Astrocyte of the cerebellum (primary cell): ENCODE results near the gene STON2.

ENCODE experiments used
- DNase-seq: peaks from one replicate; pipeline ENCODE4 v3.0.0-alpha.2; 2011; ENCODE audit warnings: low read depth
- H3K4me3 ChIP-seq: 2 replicates; pipeline ENCODE4 v1.5.1; 2011; ENCODE audit warnings: mild to moderate bottlenecking, low read depth, low read length, moderate library complexity
- in situ Hi-C: cut with HindIII; loops from 2 replicates; pipeline ENCODE4 v1.10.0; 2017; ENCODE audit warnings: low sequenced_read_pairs
- TF ChIP-seq, protein P1 (sequence below): IDR thresholded peaks from 2 replicates; pipeline ENCODE4 v1.5.1; 2012; ENCODE audit warnings: low read length, low read depth, moderate library complexity, mild to moderate bottlenecking; ENCODE audit errors: missing control alignments

Gene STON2

GRCh38 chr14:81264671-81265070 is 135.5 kb downstream of the STON2 start:
- no peak for DNase-seq
- H3K4me3 ChIP-seq: no peak overlapping the region
- TF ChIP-seq, protein P1, sequence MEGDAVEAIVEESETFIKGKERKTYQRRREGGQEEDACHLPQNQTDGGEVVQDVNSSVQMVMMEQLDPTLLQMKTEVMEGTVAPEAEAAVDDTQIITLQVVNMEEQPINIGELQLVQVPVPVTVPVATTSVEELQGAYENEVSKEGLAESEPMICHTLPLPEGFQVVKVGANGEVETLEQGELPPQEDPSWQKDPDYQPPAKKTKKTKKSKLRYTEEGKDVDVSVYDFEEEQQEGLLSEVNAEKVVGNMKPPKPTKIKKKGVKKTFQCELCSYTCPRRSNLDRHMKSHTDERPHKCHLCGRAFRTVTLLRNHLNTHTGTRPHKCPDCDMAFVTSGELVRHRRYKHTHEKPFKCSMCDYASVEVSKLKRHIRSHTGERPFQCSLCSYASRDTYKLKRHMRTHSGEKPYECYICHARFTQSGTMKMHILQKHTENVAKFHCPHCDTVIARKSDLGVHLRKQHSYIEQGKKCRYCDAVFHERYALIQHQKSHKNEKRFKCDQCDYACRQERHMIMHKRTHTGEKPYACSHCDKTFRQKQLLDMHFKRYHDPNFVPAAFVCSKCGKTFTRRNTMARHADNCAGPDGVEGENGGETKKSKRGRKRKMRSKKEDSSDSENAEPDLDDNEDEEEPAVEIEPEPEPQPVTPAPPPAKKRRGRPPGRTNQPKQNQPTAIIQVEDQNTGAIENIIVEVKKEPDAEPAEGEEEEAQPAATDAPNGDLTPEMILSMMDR: no peak
- in situ Hi-C loops: loop anchor here (25.0 kb wide), 1 partner anchor 198 kb away; no protein-coding TSS in a partner anchor

DNA sequence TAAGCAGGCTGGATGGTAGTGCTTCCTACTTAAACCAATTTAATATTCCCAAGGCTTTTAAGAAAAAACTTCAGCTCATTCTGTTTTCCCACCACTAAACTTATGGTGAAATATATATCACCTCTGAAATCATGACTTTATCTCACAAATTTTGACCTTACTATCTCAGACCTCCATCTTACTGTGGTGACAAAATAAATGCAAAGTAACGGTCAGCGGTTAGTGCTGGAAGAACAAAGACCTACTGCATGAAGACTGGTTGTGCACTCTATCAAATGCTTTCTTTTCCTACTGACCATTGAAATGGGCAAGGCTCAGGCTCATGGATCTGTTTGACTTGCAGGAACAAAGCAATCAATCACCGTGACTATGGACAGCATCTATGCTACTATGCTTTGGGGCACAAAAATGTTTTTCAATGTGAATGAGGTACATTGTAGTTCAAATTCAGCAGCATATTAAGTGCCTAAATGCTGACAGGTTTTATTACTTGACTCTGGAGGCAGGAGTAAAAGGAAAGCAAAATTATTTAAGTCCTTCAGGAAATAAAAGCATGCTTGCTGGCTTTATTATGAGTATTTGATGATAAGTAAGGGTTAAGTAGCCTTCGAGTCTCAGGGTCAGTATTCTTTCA is 136.2 kb downstream of the STON2 start:
- TF ChIP-seq, protein P1: no peak
- in situ Hi-C loops: loop anchor here (25.0 kb wide), 1 partner anchor 198 kb away; no protein-coding TSS in a partner anchor
- DNase-seq: no peak
- H3K4me3 ChIP-seq: no peak overlapping the region

GRCh38 chr14:81261176-81261575 is 138.9 kb downstream of the STON2 start:
- H3K4me3 ChIP-seq: no peak overlapping the region
- peak; percentile 16 for DNase-seq
- in situ Hi-C loops: loop anchor here (25.0 kb wide), 1 partner anchor 201 kb away; no protein-coding TSS in a partner anchor
- TF ChIP-seq, protein P1: no peak

DNA sequence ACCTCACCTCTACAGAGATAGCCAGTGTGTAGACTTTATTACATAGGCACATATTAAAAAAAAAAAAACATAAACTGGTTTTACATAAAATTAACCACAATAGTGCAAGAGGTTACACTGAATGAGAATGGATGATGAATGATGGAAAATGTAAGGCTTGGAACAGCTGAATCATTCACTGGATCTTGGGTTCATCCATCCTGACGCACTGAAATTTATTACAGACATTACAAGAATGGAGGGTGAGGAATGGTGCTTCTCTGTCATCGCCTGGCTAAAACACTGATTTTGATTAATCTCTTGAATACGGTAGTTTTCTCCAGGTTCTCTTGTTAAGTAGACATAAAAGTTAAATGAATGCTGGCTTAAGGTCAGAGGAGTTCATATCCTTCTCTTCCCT is 139.4 kb downstream of the STON2 start:
- TF ChIP-seq, protein P1: no peak
- in situ Hi-C loops: loop anchor here (25.0 kb wide), 1 partner anchor 202 kb away; no protein-coding TSS in a partner anchor
- no peak overlapping the region for H3K4me3 ChIP-seq
- no peak for DNase-seq

GRCh38 chr14:81256289-81256960 is 143.7 kb downstream of the STON2 start:
- H3K4me3 ChIP-seq: no peak overlapping the region
- DNase-seq: no peak
- in situ Hi-C loops: loop anchor here (25.0 kb wide), 1 partner anchor 206 kb away; no protein-coding TSS in a partner anchor
- TF ChIP-seq, protein P1: no peak

DNA sequence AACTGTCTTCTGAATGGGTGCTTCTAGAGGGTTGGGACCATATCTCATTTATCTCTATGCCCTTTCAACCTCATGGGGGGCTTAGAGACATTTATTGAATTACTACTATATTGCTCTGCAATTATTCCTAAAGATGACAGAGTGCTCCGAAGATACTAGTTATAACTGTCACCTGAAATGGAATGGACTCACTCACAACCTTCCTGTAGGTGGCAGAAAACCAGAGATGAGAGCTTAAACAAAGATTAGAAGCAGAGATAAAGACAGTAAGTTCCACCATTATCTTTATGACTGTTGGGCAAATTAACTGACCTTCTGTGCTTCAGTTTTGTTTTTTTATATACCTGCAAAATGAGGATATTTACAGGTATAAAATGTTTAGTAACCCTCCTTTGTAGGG is 147.8 kb downstream of the STON2 start:
- TF ChIP-seq, protein P1: no peak
- DNase-seq: no peak
- H3K4me3 ChIP-seq: no peak overlapping the region
- in situ Hi-C loops: loop anchor here (25.0 kb wide), 1 partner anchor 210 kb away; no protein-coding TSS in a partner anchor
